Measurements from ENCODE around the gene LTO1. TPM values are rescaled to one million over a fixed set of nuclear protein-coding genes. Genes with fewer than 3 reads are reported as not detected.
"Not testable (repeated sequence)": the region's sequence is repeated elsewhere in the genome, so short reads cannot be mapped to it uniquely, and the experiment has no call there.

Gene LTO1
- total RNA-seq, 4 donors from 2014 or later = 28.3 to 131 (median 54.6) TPM

GRCh38 chr11:69625476-69625875 lies 49.7 kb downstream of the LTO1 start:
- no peak for DNase-seq
- H3K27ac ChIP-seq = no peak overlapping the region
- H3K9me3 ChIP-seq = no peaks in the 10 kb centered on the region
- TF ChIP-seq EP300 (IDR thresholded peaks at IDR 0.05; ENCODE audit: low read depth) (no peak), POLR2A (IDR thresholded peaks at IDR 0.05) (no peak), CTCF (IDR thresholded peaks at IDR 0.05) (no peak), POLR2AphosphoS5 (IDR thresholded peaks at IDR 0.05) (no peak)
- 73 to 84% methylated on average over 8 to 10 of the region's 10 CpGs for WGBS, 2 donors (ENCODE audit: low coverage in 1 of 2)
- in situ Hi-C loops (cut with MboI; ENCODE audit: low pct_ligation_motif_present in 1 of 4, low pct_unique_long_range_greater_than_20kb in 1 of 4, low sequenced_read_pairs in 3 of 4) = loop anchor here in 1 of 4 donors (25.0 kb wide), 1 partner anchor 188 kb away; no protein-coding TSS in a partner anchor
- intact Hi-C loops (cut with DNase I; ENCODE audit: low total_unique reads) = no loop called here
- H3K36me3 ChIP-seq = no peaks in the 10 kb centered on the region
- no peaks in the 10 kb centered on the region for H3K4me1 ChIP-seq
- no peak overlapping the region for H3K4me3 ChIP-seq
- H3K27me3 ChIP-seq = no peaks in the 10 kb centered on the region

DNA sequence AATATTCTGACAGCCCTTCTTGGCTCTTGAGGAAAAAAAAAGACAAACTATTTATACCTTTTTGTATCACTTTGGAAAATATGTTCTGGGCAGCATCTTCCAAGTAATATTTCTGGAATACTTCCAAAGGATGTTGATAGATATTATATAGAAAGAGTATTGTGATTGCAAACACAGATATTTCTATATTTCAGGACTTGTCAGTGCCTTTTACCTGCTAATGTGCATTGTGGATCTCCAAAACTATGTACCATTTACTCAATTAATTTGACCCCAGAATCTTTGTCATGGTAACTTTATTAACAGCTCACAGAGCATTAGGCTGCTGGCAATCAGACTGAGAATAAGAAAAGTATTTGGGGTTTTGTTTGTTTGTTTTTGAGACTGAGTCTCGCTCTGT lies 50.9 kb downstream of the LTO1 start:
- in situ Hi-C loops (cut with MboI; ENCODE audit: low pct_ligation_motif_present in 1 of 4, low pct_unique_long_range_greater_than_20kb in 1 of 4, low sequenced_read_pairs in 3 of 4) = no loop called here
- TF ChIP-seq POLR2AphosphoS5 (IDR thresholded peaks at IDR 0.05) = no peak
- no peak for TF ChIP-seq POLR2A (IDR thresholded peaks at IDR 0.05)
- TF ChIP-seq EP300 (IDR thresholded peaks at IDR 0.05; ENCODE audit: low read depth) = no peak
- no peak for TF ChIP-seq CTCF (IDR thresholded peaks at IDR 0.05)
- no peaks in the 10 kb centered on the region for H3K4me1 ChIP-seq
- intact Hi-C loops (cut with DNase I; ENCODE audit: low total_unique reads) = no loop called here
- H3K27ac ChIP-seq = no peak overlapping the region
- WGBS, 2 donors (ENCODE audit: low coverage in 1 of 2) = 60 to 83% methylated on average over 1 of the region's 1 CpG
- H3K27me3 ChIP-seq = no peaks in the 10 kb centered on the region
- H3K9me3 ChIP-seq = no peaks in the 10 kb centered on the region
- H3K4me3 ChIP-seq = no peak overlapping the region
- no peaks in the 10 kb centered on the region for H3K36me3 ChIP-seq
- no peak for DNase-seq

DNA sequence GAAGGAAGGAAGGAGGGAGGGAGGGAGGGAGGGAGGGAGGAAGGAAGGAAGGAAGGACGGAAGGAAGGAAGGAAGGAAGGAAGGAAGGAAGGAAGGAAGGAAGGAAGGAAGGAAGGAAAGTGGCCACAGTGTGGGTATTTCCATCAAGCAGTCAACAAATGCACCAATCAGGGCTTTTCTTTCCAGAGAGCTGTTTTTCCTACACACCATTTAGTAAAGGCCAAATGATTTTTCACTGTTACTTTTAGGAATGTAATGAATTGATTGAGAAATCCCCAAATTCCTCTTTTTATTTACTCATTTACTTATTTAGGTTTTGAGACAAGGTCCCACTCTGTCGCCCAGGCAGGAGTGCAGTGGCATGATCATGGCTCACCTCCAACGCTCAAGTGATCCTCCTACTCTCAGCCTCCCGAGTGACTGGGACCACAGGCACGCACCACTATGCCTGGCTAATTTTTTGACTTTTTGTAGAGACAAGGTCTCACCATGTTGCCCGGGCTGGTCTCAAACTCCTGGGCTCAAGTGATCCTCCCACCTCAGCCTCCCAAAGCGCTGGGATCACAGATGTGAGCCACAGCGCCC lies 53.0 kb downstream of the LTO1 start:
- H3K36me3 ChIP-seq; H3K27me3 ChIP-seq; H3K4me3 ChIP-seq; DNase-seq; intact Hi-C loops (cut with DNase I; ENCODE audit: low total_unique reads); in situ Hi-C loops (cut with MboI; ENCODE audit: low pct_ligation_motif_present in 1 of 4, low pct_unique_long_range_greater_than_20kb in 1 of 4, low sequenced_read_pairs in 3 of 4); H3K9me3 ChIP-seq; H3K4me1 ChIP-seq; H3K27ac ChIP-seq: not testable (repeated sequence)
- 74 to 90% methylated on average over 2 to 8 of the region's 8 CpGs for WGBS, 2 donors (ENCODE audit: low coverage in 1 of 2)

DNA sequence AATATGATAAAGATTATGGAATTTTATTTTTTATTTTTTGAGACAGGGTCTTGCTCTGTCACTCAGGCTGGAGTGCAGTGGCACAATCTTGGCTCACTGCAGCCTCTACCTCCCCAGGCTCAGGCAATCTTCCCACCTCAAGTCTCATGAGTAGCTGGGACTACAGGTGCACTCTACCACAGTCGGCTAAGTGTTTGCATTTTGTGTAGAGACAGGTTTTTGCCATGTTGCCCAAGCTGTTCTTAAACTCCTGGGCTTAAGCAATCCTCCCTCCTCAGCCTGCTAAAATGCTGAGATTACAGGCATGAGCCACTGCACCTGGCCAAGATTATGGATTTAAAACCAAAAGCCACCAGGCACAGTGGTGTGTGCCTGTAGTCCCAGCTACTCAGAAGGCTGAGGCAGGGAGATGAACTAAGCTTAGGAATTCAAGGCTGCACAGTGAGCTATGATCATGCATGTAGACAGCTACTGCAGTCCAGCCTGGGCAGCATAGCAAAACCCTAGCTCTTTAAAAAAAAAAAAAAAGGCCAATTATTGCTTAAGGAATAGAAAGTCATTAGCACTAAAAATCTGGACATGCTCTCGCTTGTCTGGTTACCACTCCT lies 54.4 kb downstream of the LTO1 start:
- Histone ChIP-seq H3K27me3 (no peaks in the 10 kb centered on the region), H3K4me3 (no peak overlapping the region), H3K4me1 (no peaks in the 10 kb centered on the region), H3K9me3 (no peaks in the 10 kb centered on the region), H3K36me3 (no peaks in the 10 kb centered on the region), H3K27ac (no peak overlapping the region)
- TF ChIP-seq POLR2AphosphoS5 (IDR thresholded peaks at IDR 0.05) = no peak
- no peak for TF ChIP-seq EP300 (IDR thresholded peaks at IDR 0.05; ENCODE audit: low read depth)
- TF ChIP-seq CTCF (IDR thresholded peaks at IDR 0.05) = no peak
- TF ChIP-seq POLR2A (IDR thresholded peaks at IDR 0.05) = no peak
- 73 to 93% methylated on average over 1 to 2 of the region's 2 CpGs for WGBS, 2 donors (ENCODE audit: low coverage in 1 of 2)
- in situ Hi-C loops (cut with MboI; ENCODE audit: low pct_ligation_motif_present in 1 of 4, low pct_unique_long_range_greater_than_20kb in 1 of 4, low sequenced_read_pairs in 3 of 4) (no loop called here), intact Hi-C loops (cut with DNase I; ENCODE audit: low total_unique reads) (no loop called here)
- no peak for DNase-seq

GRCh38 chr11:69618237-69618636 lies 56.9 kb downstream of the LTO1 start:
- TF ChIP-seq POLR2AphosphoS5 (IDR thresholded peaks at IDR 0.05) = no peak
- no peak for TF ChIP-seq POLR2A (IDR thresholded peaks at IDR 0.05)
- no peak for TF ChIP-seq CTCF (IDR thresholded peaks at IDR 0.05)
- TF ChIP-seq EP300 (IDR thresholded peaks at IDR 0.05; ENCODE audit: low read depth) = no peak
- H3K27me3 ChIP-seq = no peaks in the 10 kb centered on the region
- no peaks in the 10 kb centered on the region for H3K36me3 ChIP-seq
- no peak for DNase-seq
- intact Hi-C loops (cut with DNase I; ENCODE audit: low total_unique reads) (no loop called here), in situ Hi-C loops (cut with MboI; ENCODE audit: low pct_ligation_motif_present in 1 of 4, low pct_unique_long_range_greater_than_20kb in 1 of 4, low sequenced_read_pairs in 3 of 4) (no loop called here)
- no peak overlapping the region for H3K27ac ChIP-seq
- H3K9me3 ChIP-seq = no peaks in the 10 kb centered on the region
- H3K4me3 ChIP-seq = no peak overlapping the region
- no peaks in the 10 kb centered on the region for H3K4me1 ChIP-seq
- 77 to 80% methylated on average over 1 to 8 of the region's 8 CpGs for WGBS, 2 donors (ENCODE audit: low coverage in 1 of 2)

All from transverse colon (tissue), 4 donors.